SKM-1 (cell line): ENCODE data around the gene CDHR4.
"Not testable (repeated sequence)": the region's sequence is repeated elsewhere in the genome, so short reads cannot be mapped to it uniquely, and the experiment has no call there.

ENCODE experiments used
- DNase-seq: peaks from one replicate; lab custom pipeline; 2025; ENCODE audit not compliant: unreplicated experiment; lab: John Stamatoyannopoulos, UW

Gene CDHR4

GRCh38 chr3:49780975-49781365 is 18.7 kb downstream of the CDHR4 start:
- not testable (repeated sequence) for DNase-seq

DNA sequence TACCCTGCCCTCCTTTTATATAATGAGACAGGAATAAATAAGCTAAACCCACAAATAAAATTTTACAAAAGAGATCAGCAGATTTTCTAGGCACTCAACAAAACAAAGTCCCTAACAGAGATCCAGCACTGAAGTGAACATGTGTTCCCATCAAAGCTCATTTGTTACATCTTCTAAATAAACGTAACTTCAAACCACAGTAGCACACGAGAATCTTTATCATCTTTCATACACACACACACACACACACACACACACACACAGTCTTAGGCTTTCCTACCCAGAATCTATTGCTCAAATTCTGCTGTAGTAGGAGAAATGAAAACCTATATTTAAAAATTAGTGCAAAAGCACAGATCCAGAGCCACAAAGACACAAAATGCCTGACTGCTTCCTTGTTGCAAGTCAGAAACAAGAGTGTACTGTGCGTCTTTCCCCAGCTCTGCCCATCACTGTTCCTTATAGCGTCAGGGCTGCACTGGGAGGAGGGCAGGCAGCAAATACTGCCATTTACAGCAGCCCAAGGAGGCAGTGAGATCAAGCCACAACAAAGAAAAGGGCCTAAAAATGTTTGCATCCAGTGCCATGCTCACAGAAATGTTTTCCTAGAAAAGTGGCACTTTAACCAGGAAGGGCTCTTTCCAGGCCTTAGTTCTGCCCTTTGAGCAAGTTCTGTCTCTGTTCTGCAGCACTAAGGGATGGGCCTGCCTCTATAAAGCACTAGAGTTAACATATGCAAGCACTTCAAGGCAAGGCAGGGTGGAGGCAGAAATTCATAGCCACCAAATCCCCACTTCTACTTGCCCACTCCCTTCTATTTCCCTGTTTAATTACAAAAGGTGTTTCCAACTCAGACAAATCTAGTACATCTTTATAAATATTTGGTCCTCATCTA is 19.3 kb downstream of the CDHR4 start:
- no peak for DNase-seq

DNA sequence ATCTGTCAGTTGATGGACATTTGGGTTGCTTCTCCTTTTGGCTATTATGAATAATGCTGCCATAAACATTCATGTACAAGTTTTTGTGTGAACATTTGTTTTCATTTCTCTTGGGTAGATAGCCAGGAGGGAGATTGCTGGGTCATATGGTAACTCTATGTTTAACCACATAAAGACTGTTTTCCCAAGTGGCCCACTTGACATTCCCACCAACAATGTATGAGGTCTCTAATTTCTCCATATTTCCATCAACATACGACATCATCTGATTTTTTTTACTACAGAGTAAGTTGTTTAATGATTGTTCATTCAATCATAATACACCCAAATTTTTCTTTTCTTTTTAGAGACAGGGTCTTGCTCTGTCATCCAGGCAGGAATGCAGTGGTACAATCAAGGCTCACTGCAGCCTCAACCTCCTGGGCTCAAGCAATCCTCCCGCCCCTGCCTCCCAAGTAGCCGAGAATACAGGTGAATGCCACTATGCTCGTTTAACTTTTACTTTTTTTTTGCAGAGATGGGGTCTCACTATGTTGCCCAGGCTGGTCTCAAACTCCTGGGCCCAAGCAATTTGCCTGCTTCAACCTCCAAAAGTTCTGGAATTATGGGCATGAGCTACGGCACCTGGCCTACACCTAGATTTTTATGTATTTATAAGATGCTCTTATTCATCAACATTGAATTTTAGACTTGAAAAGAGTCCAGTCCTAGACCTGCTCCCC is 20.2 kb downstream of the CDHR4 start:
- no peak for DNase-seq

- not testable (repeated sequence) for DNase-seq
These were observed 23.6 kb downstream of the CDHR4 start for GRCh38 chr3:49776101-49776500.

DNA sequence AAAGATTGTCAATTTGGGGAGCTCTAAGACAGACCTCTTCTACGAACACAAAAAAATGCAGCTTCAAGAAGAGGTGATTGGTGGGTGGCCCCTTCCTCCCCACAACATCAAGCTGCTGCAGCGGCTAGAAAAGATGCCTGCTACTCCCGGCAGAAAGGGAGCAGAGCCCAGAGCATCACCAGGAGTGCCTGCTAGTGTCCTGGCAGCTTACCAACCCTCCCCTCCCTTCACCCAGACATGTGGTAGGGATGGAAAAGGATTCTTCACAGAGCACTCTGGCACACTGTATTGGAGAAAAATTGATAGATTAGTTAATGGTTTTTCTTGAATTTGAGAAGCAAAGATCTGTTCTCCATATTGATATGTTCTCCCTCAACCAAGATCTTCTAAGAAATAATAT is 24.1 kb downstream of the CDHR4 start:
- no peak for DNase-seq

DNA sequence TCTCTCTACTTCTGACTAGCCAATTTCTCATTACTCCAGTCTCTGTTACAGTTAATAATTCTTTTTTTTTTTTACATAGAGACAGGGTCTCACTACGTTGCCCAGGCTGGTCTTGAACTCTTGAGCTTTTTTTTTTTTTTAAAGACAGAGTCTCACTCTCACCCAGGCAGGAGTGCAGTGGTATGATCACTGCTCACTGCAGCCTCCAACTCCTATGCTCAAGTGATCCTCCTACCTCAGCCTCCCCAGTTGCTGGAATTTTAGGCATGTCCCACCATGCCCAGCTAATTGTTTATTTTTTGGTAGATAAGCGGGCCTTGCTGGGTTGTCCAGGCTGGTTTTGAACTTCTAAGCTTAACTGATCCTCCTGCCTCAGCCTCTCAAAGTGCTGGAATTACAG is 27.0 kb downstream of the CDHR4 start:
- DNase-seq: no peak

DNA sequence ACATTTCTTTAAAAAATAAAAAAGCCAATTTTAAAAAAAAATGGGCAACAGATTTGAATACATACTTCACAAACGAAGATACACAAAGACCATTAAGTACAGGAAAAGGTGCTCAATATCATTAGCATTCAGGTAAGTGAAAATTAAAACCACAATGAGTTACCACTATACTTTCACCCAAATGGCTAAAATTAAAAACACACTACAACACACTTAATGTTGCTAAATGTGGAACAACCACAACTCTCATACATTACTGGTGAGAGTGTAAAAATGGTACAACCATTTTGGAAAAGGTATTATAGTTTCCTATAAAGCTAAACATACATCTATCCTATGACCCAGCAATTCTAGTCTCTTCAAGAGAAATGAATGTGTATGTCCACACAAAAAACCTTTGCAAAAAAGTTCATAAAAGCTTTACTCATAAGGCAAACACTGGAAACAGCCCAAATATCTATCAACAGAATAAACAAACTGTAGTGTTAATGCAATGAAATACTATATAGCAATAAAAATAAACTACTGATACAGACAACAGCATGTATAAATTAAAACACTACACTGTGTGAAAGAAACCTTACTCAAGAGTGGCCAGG is 28.2 kb downstream of the CDHR4 start:
- no peak for DNase-seq

GRCh38 chr3:49769926-49770325 is 29.7 kb downstream of the CDHR4 start:
- no peak for DNase-seq

DNA sequence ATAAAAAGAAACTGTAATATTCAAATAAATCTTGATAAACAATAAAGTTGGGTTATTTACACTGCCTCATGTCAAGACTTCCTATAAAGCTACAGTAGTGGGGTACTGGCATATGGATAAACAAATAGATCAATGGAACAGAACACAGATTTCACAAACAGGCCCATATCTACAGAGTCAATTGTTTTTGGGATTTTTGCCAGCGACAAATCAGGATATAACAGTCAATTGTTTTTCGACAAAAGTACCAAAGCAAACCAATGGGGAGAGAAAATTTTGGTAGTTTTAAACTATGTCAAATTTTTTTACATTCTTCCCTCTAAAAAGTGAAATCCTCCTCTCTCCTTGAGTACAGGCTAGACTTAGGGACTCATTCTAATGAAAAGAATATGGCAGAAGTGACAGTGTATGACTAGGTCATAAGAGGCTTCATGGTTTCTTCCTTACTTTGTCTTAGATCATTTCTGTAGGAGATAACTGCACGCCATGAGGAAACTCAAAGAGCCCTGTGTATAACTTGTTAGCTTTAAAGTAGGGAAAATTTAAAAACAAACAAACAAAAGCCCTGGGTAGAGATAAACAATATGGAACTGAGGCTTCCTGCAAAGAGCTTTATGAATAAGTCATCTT is 30.3 kb downstream of the CDHR4 start:
- no peak for DNase-seq

DNA sequence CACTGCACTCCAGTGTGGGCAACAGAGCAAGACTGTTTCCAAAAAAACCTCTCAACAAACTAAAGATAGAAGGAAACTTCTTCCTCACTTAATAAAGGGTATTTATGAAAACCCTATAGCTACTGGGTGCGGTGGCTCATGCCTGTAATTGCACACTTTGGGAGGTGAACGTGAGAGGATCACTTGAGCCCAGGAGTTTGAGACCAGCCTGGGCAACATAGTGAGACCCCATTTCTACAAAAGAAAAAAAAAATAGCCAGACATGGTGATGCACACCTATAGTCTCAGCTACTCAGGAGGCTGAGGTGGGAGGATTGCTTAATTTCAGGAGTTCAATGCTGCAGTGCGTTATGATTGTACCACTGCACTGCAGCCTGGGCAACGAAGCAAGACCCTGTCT is 35.7 kb downstream of the CDHR4 start:
- no peak for DNase-seq

DNA sequence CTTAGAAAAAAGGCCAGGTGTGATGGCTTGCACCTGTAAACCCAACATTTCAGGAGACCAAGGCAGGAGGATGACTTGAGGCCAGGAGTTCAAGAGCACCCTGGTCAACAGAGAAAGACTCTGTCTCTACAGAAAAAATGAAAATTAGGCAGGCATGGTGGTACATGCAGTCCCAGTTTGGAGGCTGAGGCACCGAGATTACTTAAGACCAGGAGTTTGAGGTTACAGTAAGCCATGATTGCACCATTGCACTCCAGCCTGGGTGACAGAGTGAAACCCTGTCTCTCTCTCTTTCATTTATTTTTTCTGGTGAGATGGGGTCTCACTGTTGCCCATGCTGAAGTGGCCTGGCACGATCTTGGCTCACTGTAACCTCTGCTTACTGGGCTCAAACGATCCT is 38.0 kb downstream of the CDHR4 start:
- DNase-seq: no peak

GRCh38 chr3:49759226-49759625 is 40.4 kb downstream of the CDHR4 start:
- DNase-seq: no peak

DNA sequence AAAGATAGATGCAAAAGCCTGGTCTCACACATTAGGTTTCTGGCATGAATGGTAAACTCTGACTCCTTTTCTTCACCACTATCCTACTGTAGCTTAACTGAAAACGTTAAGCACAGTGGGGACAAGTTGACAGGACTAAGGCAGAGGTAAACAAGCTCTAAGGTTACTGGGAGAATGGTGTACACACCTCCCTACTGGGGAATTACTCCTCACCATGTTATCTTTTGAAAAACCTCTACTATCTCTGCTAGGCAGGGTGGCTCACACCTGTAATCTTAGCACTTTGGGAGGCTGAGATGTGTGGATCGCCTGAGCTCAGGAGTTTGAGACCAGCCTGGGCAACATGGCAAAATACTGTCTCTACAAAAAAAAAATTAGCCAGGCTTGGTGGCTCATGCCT is 42.5 kb downstream of the CDHR4 start:
- no peak for DNase-seq

- DNase-seq: no peak
These were observed 43.6 kb downstream of the CDHR4 start for GRCh38 chr3:49756036-49756435.

- no peak for DNase-seq
These were observed 45.1 kb downstream of the CDHR4 start for GRCh38 chr3:49754536-49754935.

DNA sequence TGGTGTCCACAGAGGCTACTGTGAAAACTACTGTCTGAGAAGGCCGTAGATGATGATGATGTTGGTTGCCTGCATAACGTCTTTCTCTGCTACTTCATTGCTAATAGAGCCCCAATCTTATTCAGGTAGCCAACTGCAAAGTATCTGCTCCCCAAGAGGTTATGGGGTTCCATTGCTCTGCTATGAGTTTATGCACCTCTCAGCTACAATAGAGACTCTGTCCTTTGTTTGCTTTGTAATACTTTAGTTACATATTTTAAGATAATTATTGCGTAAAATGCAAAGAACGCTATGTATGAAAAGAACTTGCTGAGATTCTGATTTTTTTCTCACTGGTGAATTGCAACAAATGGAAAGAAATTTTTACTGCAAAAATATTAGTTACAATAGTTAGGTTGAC is 48.2 kb downstream of the CDHR4 start:
- DNase-seq: no peak

- no peak for DNase-seq
These were observed 49.6 kb downstream of the CDHR4 start for GRCh38 chr3:49750056-49750455.

DNA sequence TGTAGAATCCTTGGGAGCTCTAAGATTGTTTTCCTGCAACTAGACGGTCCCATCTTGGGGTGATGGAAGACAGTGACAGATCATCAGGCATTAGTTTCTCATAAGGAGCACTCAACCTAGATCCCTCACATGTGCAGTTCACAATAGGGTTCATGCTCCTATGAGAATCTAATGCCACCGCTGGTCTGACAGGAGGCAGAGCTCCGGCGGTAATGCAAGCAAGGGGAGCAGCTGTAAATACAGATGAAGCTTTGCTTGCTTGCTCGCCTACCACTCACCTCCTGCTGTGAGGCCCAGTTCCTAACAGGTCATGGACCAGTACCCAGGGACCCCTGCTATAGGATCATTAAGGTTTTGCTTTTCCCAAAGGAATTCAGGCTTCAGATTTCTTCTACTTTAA is 50.8 kb downstream of the CDHR4 start:
- not testable (repeated sequence) for DNase-seq

GRCh38 chr3:49747792-49748480 is 51.7 kb downstream of the CDHR4 start:
- DNase-seq: no peak

DNA sequence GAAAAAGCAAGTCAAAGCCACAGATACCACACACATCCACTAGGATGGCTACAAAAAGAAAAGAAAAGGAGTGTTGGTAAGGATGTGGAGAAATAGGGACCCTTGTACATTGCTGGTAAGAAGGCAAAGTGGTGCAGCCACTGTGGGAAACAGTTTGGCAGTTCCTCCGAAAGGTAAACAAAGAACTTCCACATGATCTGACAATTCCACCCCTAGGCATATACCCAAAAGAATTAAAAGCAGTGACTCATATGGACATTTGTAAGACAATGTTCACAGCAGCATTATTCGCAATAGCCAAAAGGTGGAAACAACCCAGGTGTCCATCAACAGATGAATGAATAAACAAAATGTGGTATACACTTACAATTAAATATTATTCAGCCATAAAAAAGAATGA is 53.7 kb downstream of the CDHR4 start:
- DNase-seq: no peak
